ENCODE measurements around the gene ANAPC13.

ANAPC13 gene

GRCh38 chr3:134525293-134525692, 39.5 kb upstream of the ANAPC13 start:
- TF ChIP-seq CTCF (IDR thresholded peaks at IDR 0.05; ENCODE audit: borderline replicate concordance, insufficient read depth, low read depth, low read length) = no peak
- H3K4me3 ChIP-seq (ENCODE audit: low read depth, low read length) = no peak overlapping the region

GRCh38 chr3:134522541-134522940, 36.8 kb upstream of the ANAPC13 start:
- no peak for TF ChIP-seq CTCF (IDR thresholded peaks at IDR 0.05; ENCODE audit: borderline replicate concordance, insufficient read depth, low read depth, low read length)
- H3K4me3 ChIP-seq (ENCODE audit: low read depth, low read length) = no peak overlapping the region

GRCh38 chr3:134517791-134518190, 32.0 kb upstream of the ANAPC13 start:
- no peak overlapping the region for H3K4me3 ChIP-seq (ENCODE audit: low read depth, low read length)
- TF ChIP-seq CTCF (IDR thresholded peaks at IDR 0.05; ENCODE audit: borderline replicate concordance, insufficient read depth, low read depth, low read length) = no peak

GRCh38 chr3:134516905-134517304, 31.1 kb upstream of the ANAPC13 start:
- H3K4me3 ChIP-seq (ENCODE audit: low read depth, low read length) = no peak overlapping the region
- TF ChIP-seq CTCF (IDR thresholded peaks at IDR 0.05; ENCODE audit: borderline replicate concordance, insufficient read depth, low read depth, low read length) = no peak

- TF ChIP-seq CTCF (IDR thresholded peaks at IDR 0.05; ENCODE audit: borderline replicate concordance, insufficient read depth, low read depth, low read length) = no peak
- H3K4me3 ChIP-seq (ENCODE audit: low read depth, low read length) = no peak overlapping the region
Observed at GRCh38 chr3:134511500-134511899, 25.7 kb upstream of the ANAPC13 start.

GRCh38 chr3:134505485-134505884, 19.7 kb upstream of the ANAPC13 start:
- no peak for TF ChIP-seq CTCF (IDR thresholded peaks at IDR 0.05; ENCODE audit: borderline replicate concordance, insufficient read depth, low read depth, low read length)
- no peak overlapping the region for H3K4me3 ChIP-seq (ENCODE audit: low read depth, low read length)

GRCh38 chr3:134504132-134504531, 18.3 kb upstream of the ANAPC13 start:
- no peak overlapping the region for H3K4me3 ChIP-seq (ENCODE audit: low read depth, low read length)
- no peak for TF ChIP-seq CTCF (IDR thresholded peaks at IDR 0.05; ENCODE audit: borderline replicate concordance, insufficient read depth, low read depth, low read length)
